NOMO-1 treated with DMSO at 0.1 percent for 48 hours (cell line): Measurements from ENCODE around the gene SOWAHA.
"Not testable (repeated sequence)": the region's sequence is repeated elsewhere in the genome, so short reads cannot be mapped to it uniquely, and the experiment has no call there.

Experiments
- DNase-seq: peaks from one replicate; lab custom pipeline; 2025; ENCODE audit not compliant: unreplicated experiment; lab: John Stamatoyannopoulos, UW

Gene SOWAHA

DNA sequence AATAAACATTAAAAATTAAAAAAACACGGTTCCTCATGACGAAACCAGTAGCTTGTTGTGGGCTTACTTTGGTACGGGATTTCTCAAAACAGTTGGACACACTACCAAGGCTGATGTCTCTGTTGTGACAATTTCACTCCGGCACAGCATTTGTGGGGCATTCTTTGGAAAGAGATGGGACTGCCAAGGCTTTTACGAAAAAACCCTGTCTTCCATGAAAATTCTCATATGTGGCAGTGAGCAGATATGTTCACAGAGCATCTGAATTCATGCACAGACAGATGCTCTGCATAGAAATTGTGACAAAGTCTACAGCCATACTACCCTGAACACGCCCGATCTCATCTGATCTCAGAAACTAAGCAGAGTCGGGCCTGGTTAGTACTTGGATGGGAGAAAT lies 35.2 kb downstream of the SOWAHA start:
- DNase-seq = no peak

DNA sequence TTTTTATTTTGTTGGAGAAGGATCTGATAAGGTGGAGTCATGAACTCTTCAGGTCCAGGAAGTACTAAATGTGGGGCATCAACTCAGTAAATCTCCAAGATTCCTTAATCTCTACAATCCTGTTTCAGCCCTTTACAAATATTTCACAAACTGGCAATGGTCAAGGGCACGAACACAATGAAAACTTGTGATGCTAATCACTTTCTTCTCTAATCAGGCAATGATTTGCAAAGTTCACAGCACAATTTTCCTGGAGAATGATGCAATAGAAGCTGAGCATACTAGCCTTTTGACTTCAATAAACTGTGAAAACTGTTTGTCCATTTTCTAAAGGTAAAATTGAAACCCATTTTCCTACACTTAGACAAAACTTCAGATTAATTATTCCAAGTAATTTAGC lies 36.2 kb downstream of the SOWAHA start:
- DNase-seq = no peak

GRCh38 chr5:132850066-132850465 lies 37.0 kb downstream of the SOWAHA start:
- no peak for DNase-seq

- no peak for DNase-seq
Observed at GRCh38 chr5:132853323-132853722, 40.2 kb downstream of the SOWAHA start.

DNA sequence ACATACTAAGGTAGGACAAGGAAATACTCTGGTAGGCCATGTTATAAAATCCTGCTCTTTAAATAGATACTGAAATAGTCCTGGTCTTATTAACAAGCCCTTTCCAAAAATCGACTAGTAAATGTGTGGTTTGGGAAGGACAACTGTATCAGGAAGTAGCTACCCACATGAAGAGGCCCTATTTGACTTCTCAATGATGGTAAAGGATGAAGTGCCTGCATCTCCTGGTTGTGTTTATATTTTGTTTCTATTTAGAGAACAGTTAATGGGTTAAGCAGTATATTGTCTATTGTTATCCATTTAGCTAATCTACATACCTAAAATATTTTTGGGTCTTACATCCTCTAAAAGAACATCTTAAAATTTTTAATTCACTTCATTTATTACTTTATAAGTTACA lies 40.7 kb downstream of the SOWAHA start:
- DNase-seq = no peak

- DNase-seq = no peak
Observed at GRCh38 chr5:132854301-132854700, 41.2 kb downstream of the SOWAHA start.

DNA sequence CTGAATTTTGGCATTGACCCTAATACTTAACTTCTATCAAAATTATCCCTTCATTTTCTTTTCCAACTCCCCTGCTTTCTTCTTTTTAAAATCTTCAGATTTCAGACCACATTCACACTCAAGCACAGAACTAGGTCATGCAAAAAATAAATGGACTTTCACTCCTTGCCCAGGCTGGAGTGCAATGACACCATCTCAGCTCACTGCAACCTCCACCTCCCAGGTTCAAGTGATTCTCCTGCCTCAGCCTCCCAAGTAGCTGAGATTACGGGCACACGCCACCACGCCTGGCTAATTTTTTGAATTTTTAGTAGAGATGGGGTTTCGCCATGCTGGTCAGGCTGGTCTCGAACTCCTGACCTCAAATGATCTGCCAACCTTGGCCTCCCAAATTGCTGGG lies 41.9 kb downstream of the SOWAHA start:
- DNase-seq = not testable (repeated sequence)

DNA sequence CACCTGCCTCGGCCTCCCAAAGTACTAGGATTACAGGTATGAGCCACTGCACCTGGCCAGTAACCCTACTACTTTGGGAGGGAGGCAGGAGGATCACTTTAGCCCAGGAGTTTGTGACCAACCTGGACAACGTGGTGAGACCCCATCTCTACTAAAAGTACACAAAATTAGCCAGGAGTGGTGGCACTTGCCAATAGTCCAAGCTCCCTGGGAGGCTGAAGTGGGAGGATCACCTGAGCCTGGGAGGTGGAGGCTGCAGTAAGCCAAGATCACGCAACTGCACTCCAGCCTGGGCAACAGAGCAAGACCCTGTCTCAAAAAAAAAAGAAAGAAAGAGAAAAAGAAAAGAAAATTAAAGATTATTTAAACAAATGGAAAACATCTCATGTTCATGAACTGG lies 42.9 kb downstream of the SOWAHA start:
- no peak for DNase-seq

DNA sequence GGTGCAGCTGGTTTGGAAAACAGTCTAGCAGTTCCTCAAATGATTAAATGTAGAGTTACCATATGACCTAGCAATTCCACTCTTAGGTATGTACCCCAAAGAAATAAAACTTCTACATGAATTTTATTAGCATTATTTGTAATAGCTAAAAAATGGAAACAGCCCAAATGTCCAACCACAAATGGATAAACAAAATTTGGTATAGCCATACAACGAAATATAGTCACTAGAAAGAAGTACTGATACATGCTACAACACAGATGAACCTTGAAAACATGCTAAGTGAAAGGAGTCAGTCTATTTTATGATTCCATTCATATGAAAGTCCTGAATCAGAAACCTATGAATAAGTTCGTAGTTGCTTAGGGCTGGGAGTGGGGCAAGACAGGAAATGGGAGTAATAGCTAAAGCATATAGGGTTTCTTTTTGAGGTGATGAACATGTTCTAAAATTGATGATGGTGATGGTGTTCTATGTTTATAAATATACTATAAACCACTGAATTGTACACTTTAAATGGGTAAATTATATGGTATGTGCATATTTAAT lies 46.9 kb downstream of the SOWAHA start:
- DNase-seq = no peak

GRCh38 chr5:132860742-132861141 lies 47.6 kb downstream of the SOWAHA start:
- DNase-seq = no peak

GRCh38 chr5:132865668-132866341 lies 52.7 kb downstream of the SOWAHA start:
- DNase-seq = no peak
